A673 (cell line): ENCODE measurements around the gene PCNT.

Experiments
- EZH2 ChIP-seq: fragments of 200-600 bp; sonication (generic); IDR thresholded peaks from 2 replicates; pipeline ENCODE4 v1.6.1; 2017; ENCODE audit warnings: borderline replicate concordance, low read depth, mild to moderate bottlenecking, mixed read lengths, antibody characterized with exemption, low read length; ENCODE audit not compliant: poor library complexity, severe bottlenecking
- TF ChIP-seq, protein P1 (sequence below): fragments of 300-800, 200-600 bp; sonication (generic); conservative IDR thresholded peaks from 2 replicates; pipeline ENCODE4 v1.5.1; 2017; ENCODE audit warnings: low read depth, mild to moderate bottlenecking, antibody characterized with exemption, low read length, moderate library complexity, mixed read lengths

DNA sequence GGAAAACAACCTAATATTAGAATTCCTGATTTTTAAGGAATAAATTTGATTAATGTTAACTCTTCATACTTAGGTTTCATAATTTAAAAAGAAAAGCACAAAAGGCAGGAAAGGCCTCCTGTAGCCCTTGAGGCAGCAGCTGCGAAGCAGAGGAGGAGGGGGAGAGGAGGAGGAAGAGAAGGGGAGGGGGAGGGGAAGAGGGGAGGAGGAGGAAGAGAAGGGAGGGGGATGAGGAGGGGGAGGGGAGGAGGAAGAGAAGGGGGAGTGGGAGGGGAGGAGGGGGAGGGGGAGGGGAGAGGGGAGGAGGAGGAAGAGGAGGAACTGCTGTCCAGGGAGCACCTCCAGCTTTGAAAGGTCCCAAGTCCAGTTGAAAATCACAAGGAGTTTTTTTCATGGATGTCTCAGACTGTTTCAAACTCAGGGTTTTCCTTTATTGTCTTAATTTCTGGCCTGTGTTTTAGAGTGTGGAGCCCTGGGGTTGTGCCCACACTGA, 99.6 kb downstream of the PCNT start:
- TF ChIP-seq, protein P1, sequence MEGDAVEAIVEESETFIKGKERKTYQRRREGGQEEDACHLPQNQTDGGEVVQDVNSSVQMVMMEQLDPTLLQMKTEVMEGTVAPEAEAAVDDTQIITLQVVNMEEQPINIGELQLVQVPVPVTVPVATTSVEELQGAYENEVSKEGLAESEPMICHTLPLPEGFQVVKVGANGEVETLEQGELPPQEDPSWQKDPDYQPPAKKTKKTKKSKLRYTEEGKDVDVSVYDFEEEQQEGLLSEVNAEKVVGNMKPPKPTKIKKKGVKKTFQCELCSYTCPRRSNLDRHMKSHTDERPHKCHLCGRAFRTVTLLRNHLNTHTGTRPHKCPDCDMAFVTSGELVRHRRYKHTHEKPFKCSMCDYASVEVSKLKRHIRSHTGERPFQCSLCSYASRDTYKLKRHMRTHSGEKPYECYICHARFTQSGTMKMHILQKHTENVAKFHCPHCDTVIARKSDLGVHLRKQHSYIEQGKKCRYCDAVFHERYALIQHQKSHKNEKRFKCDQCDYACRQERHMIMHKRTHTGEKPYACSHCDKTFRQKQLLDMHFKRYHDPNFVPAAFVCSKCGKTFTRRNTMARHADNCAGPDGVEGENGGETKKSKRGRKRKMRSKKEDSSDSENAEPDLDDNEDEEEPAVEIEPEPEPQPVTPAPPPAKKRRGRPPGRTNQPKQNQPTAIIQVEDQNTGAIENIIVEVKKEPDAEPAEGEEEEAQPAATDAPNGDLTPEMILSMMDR, result no peak
- no peak for TF ChIP-seq EZH2
